GM12878 (cell line): Measurements from ENCODE around the gene TMEM121B. TPM values are rescaled to one million over a fixed set of nuclear protein-coding genes. Genes with fewer than 3 reads are reported as not detected.

Experiments
- ATAC-seq: fragments of 200-7000 bp; cut with Tn5 transposase; 3 replicates; pipeline ENCODE4 v1.9.1; 2020; ENCODE audit warnings: mild to moderate bottlenecking, moderate library complexity
- BruUV-seq: library from RNA; stranded (reverse); fragments of 400-500 nt; replicated peaks from 2 replicates; lab custom pipeline; 2021; lab: Mats Ljungman, UMichigan
- CTCF ChIA-PET: fragments of 300-600 bp; sonication (Branson Sonifier 250); formaldehyde crosslinking; extraction: SDS; loops from one replicate; lab custom pipeline; 2021; ENCODE audit warnings: inconsistent platforms; lab: Yijun Ruan, JAX
- POLR2A ChIA-PET: fragments of 350-600 bp; formaldehyde crosslinking; extraction: SDS; loops from one replicate; lab custom pipeline; 2021; ENCODE audit warnings: inconsistent platforms; lab: Charles Lee
- RAD21 ChIA-PET: fragments of 300-600 bp; sonication (Branson Sonifier 250); formaldehyde crosslinking; loops from one replicate; lab custom pipeline; 2023; ENCODE audit warnings: antibody characterized with exemption; ENCODE audit not compliant: unreplicated experiment; lab: Charles Lee
- SMC1A ChIA-PET: fragments of 300-600 bp; sonication (Branson Sonifier 250); formaldehyde crosslinking; loops from one replicate; lab custom pipeline; 2023; ENCODE audit not compliant: unreplicated experiment, uncharacterized antibody; lab: Charles Lee
- DNase-seq: peaks from one replicate; pipeline ENCODE4 v3.0.0-alpha.2; 2011; ENCODE audit warnings: low read depth, low spot score
- FAIRE-seq: peaks from 3 replicates; lab custom pipeline; 2011; peaks lifted over from hg19 to GRCh38; lab: Jason Lieb, UNC
- H2AFZ ChIP-seq: 2 replicates; pipeline ENCODE4 v1.6.0; 2011; ENCODE audit warnings: low read depth, low read length, control low read depth; ENCODE audit not compliant: control insufficient read depth
- H3K27ac ChIP-seq: 2 replicates; pipeline ENCODE4 v1.5.1; 2011; ENCODE audit warnings: control low read depth; ENCODE audit not compliant: control insufficient read depth, insufficient read depth
- H3K27me3 ChIP-seq, 2 experiments: replicated peaks in 1 of 2; 2 replicates each; pipeline versions ENCODE4 v1.6.0 to v1.6.1; 2011; ENCODE audit warnings: low read length in 1 of 2; ENCODE audit not compliant: control insufficient read depth in 2 of 2, insufficient read depth in 2 of 2
- H3K36me3 ChIP-seq, 2 experiments: 2 replicates each; pipeline ENCODE4 v1.5.1; 2011; ENCODE audit warnings: low read length in 1 of 2; ENCODE audit not compliant: control insufficient read depth in 2 of 2, insufficient read depth in 2 of 2
- H3K4me1 ChIP-seq: 2 replicates; pipeline ENCODE4 v1.6.1; 2011; ENCODE audit warnings: mild to moderate bottlenecking, low read length, moderate library complexity, mixed read lengths; ENCODE audit not compliant: control insufficient read depth, insufficient read depth
- H3K4me2 ChIP-seq: 2 replicates; pipeline ENCODE4 v1.6.0; 2011; ENCODE audit warnings: control low read depth; ENCODE audit not compliant: control insufficient read depth, insufficient read depth
- H3K4me3 ChIP-seq: fragments of 200-600 bp; sonication (generic); 2 replicates; pipeline ENCODE4 v1.5.1; 2016
- H3K79me2 ChIP-seq: 2 replicates; pipeline ENCODE4 v1.6.0; 2011; ENCODE audit warnings: low read length; ENCODE audit not compliant: control insufficient read depth, insufficient read depth
- H3K9ac ChIP-seq: 2 replicates; pipeline ENCODE4 v1.8.0; 2011; ENCODE audit warnings: low read length, control low read depth, mixed read lengths; ENCODE audit not compliant: control insufficient read depth, insufficient read depth
- H3K9me3 ChIP-seq: replicated peaks from 3 replicates; pipeline ENCODE4 v1.5.1; 2011; ENCODE audit warnings: mild to moderate bottlenecking, low read length; ENCODE audit not compliant: control insufficient read depth, insufficient read depth
- H4K20me1 ChIP-seq: 2 replicates; pipeline ENCODE4 v1.6.0; 2011; ENCODE audit not compliant: control insufficient read depth, insufficient read depth
- ATF7 ChIP-seq: fragments of 450-650 bp; IDR thresholded peaks from 2 replicates; pipeline ENCODE4 v1.6.1; 2016; ENCODE audit warnings: low read depth, mild to moderate bottlenecking
- CBFB ChIP-seq: IDR thresholded peaks from 2 replicates; pipeline ENCODE4 v1.6.1; 2016; ENCODE audit warnings: antibody characterized with exemption, low read depth
- HDAC2 ChIP-seq: fragments of 200-600 bp; sonication (generic); IDR thresholded peaks from 2 replicates; pipeline ENCODE4 v1.6.1; 2017
- IRF3 ChIP-seq: fragments of 450-650 bp; IDR thresholded peaks from 2 replicates; pipeline ENCODE4 v1.6.1; 2014; ENCODE audit warnings: mild to moderate bottlenecking
- IRF4 ChIP-seq: IDR thresholded peaks from 2 replicates; pipeline ENCODE4 v1.6.1; 2011; ENCODE audit warnings: low read depth, low read length
- KDM1A ChIP-seq: fragments of 200-600 bp; sonication (generic); IDR thresholded peaks from 2 replicates; pipeline ENCODE4 v1.6.1; 2016; ENCODE audit warnings: borderline replicate concordance
- MTA2 ChIP-seq: fragments of 450-650 bp; IDR thresholded peaks from 2 replicates; pipeline ENCODE4 v1.6.1; 2016; ENCODE audit warnings: low read depth, mild to moderate bottlenecking, moderate library complexity
- MYC ChIP-seq: IDR thresholded peaks from 2 replicates; pipeline ENCODE4 v1.6.1; 2011; ENCODE audit warnings: mild to moderate bottlenecking, low read length, moderate library complexity, inconsistent platforms; ENCODE audit not compliant: insufficient read depth, insufficient replicate concordance, insufficient read length, severe bottlenecking
- NFYB ChIP-seq: IDR thresholded peaks from 2 replicates; pipeline ENCODE4 v1.6.1; 2011; ENCODE audit warnings: low read depth, mild to moderate bottlenecking, low read length, improper control_type of control experiment, moderate library complexity; ENCODE audit not compliant: insufficient read depth
- PAX8 ChIP-seq: fragments of 450-650 bp; IDR thresholded peaks from 2 replicates; pipeline ENCODE4 v1.6.1; 2017; ENCODE audit warnings: mild to moderate bottlenecking, moderate library complexity
- RAD51 ChIP-seq: fragments of 450-650 bp; IDR thresholded peaks from 2 replicates; pipeline ENCODE4 v1.6.1; 2016; ENCODE audit warnings: moderate library complexity, mild to moderate bottlenecking, inconsistent platforms
- SKIL ChIP-seq: fragments of 450-650 bp; IDR thresholded peaks from 2 replicates; pipeline ENCODE4 v1.6.1; 2017; ENCODE audit warnings: mild to moderate bottlenecking, low read depth, inconsistent platforms; ENCODE audit not compliant: poor library complexity, severe bottlenecking
- SREBF1 ChIP-seq: IDR thresholded peaks from 2 replicates; pipeline ENCODE4 v1.6.1; 2012; ENCODE audit warnings: mild to moderate bottlenecking, low read length
- SUZ12 ChIP-seq: fragments of 200-600 bp; sonication (generic); IDR thresholded peaks from one replicate; pipeline ENCODE4 v1.6.1; 2018; ENCODE audit warnings: antibody characterized with exemption, mild to moderate bottlenecking; ENCODE audit not compliant: unreplicated experiment
- WRNIP1 ChIP-seq: IDR thresholded peaks from 2 replicates; pipeline ENCODE4 v1.6.1; 2011; ENCODE audit warnings: low read depth, low read length, improper control_type of control experiment, borderline replicate concordance
- ZNF207 ChIP-seq: fragments of 450-650 bp; IDR thresholded peaks from 2 replicates; pipeline ENCODE4 v1.6.1; 2014; ENCODE audit warnings: antibody characterized with exemption, mild to moderate bottlenecking, borderline replicate concordance
- WGBS: methylation state at CpG from one replicate; pipeline ENCODE4 v1.1.6; 2016; ENCODE audit warnings: low lambda C conversion rate; ENCODE audit not compliant: insufficient replicate concordance, insufficient coverage; ENCODE audit errors: missing lambda C conversion rate; 5-methylcytosine and 5-hydroxymethylcytosine counted together
- in situ Hi-C: fragments of 300-500 bp; cut with MboI; formaldehyde crosslinking; loops from 9 replicates; pipeline ENCODE4 v1.14.3; 2018; ENCODE audit warnings: mixed read lengths
- intact Hi-C: fragments of 100-400 bp; cut with micrococcal nuclease; formaldehyde crosslinking; loops from one replicate; pipeline ENCODE4 v1.14.2; 2022; ENCODE audit not compliant: unreplicated experiment
- polyA plus RNA-seq, 11 experiments: library from polyadenylated mRNA; depleted of rRNA in 4 of 11; unstranded in 6 of 11; stranded (reverse) in 5 of 11; fragments of >200 nt; fragmentation: Nextera tagmentation in 4 of 11; fragmentation: Illumina TruSeq in 1 of 11; extraction: Ambion mirVana in 4 of 11; extraction: Trizol in 1 of 11; gene quantifications; 1 replicate in 1 of 11; 2 replicates in 10 of 11; pipeline versions ENCODE4 v1.2.1 to v1.2.3, GENCODE V29; 2011 to 2016; ENCODE audit warnings: inconsistent platforms in 2 of 11, missing spikeins in 2 of 11, low read depth in 1 of 11
- total RNA-seq, 4 experiments: library from RNA; depleted of rRNA in 3 of 4; stranded (reverse); fragments of >200 nt in 3 of 4; fragmentation: Illumina TruSeq in 1 of 4; extraction: Trizol in 1 of 4; gene quantifications; 2 replicates each; pipeline versions ENCODE4 v1.2.1 to v1.2.3, GENCODE V29; 2013 to 2021
- TF ChIP-seq, protein P1 (sequence below): IDR thresholded peaks from 2 replicates; pipeline ENCODE4 v1.6.1; 2011; ENCODE audit warnings: low read depth, low read length, improper control_type of control experiment, borderline replicate concordance
- TF ChIP-seq, protein P2 (sequence below): fragments of 150-350 bp; IDR thresholded peaks from 2 replicates; pipeline ENCODE4 v1.6.1; 2014; ENCODE audit warnings: mild to moderate bottlenecking, low read depth, low read length

TMEM121B gene
- total and polyA plus RNA-seq, 10 of the 15 experiments (the other 5 are each of a cell fraction or from before 2014, with no cell fraction given) = 0.02 to 0.10 (median 0.06) TPM; not detected in 5

DNA sequence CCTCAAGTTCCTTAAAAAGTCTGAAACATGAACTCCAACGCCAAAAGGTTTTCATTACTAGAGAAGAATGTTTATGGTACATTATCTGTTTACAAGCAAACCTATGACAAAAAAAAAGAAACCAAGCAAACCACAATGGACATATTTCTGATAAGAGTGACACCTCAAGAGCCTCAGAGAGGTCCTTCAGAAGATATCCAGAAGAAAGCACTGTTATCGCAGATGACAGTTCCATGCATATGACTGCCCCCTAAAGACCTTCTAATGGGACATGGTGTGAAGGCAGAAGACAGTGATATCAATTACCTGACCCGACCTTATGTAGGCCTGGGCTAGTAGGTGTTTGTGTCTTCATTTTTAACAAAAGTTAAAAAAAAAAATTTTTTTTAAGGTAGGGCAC, 34.8 kb upstream of the TMEM121B start (continued):
- TF ChIP-seq RAD51 (no peak), MYC (no peak)

DNA sequence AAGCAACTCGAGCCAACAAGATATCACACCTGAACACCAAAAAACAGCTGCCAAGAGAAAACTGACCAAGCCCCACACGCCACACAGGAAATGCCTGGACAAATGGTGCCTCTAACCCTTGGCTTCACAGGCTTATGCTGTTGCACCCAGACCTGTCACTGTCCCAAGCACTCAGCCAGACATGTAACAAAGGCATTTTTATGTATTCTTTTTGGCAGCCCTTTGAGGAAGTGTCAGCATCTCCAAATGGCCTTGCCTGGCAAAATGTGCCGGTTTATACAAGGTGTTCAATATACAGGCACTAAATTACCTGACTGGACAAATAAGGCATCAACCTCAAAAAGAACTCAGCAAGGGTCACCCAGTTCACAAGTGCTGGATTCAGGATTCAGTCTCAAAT, 31.8 kb upstream of the TMEM121B start:
- intact Hi-C loops = loop anchor here (10.0 kb wide), 1 partner anchor 328 kb away; the partner anchor contains the start of gene XKR3
- Histone ChIP-seq H3K9me3 (no peaks in the 10 kb centered on the region), H3K4me1 (peaks cover 3% of the 10 kb centered on the region; the same call in 1 of the 2 replicates), H3K27me3 (no peaks in the 10 kb centered on the region), H2AFZ (no peak overlapping the region), H3K36me3 (peaks cover 4 to 6% of the 10 kb centered on the region in 2 experiments; a peak in 3 of 4 replicates), H3K9ac (no peak overlapping the region), H3K79me2 (peaks cover 15% of the 10 kb centered on the region), H3K4me3 (no peak overlapping the region), H3K4me2 (no peak overlapping the region), H3K27ac (no peak overlapping the region), H4K20me1 (peaks cover 2% of the 10 kb centered on the region; the same call in 1 of the 2 replicates)
- ChIA-PET RAD21 (interaction anchor here (0.5 kb wide), 1 partner anchor 613 kb away, joined by 4 read pairs; no protein-coding TSS in a partner anchor), SMC1A (no interaction called here), CTCF (no interaction called here), POLR2A (no interaction called here)
- ATAC-seq (peak; percentile 40; the same call in 2 of the 3 replicates), DNase-seq (no peak), FAIRE-seq (no peak)
- in situ Hi-C loops = loop anchor here (5.0 kb wide), 1 partner anchor 61 kb away; no protein-coding TSS in a partner anchor
- WGBS = 98% methylated on average over 3 of the region's 3 CpGs
- no TSS peak for BruUV-seq
- TF ChIP-seq, protein P1, sequence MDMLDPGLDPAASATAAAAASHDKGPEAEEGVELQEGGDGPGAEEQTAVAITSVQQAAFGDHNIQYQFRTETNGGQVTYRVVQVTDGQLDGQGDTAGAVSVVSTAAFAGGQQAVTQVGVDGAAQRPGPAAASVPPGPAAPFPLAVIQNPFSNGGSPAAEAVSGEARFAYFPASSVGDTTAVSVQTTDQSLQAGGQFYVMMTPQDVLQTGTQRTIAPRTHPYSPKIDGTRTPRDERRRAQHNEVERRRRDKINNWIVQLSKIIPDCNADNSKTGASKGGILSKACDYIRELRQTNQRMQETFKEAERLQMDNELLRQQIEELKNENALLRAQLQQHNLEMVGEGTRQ = no peak
- TF ChIP-seq WRNIP1 (no peak), SUZ12 (no peak), SKIL (no peak), IRF4 (no peak), IRF3 (no peak), KDM1A (no peak), PAX8 (no peak), MTA2 (no peak), NFYB (no peak), SREBF1 (no peak), ZNF207 (no peak), ATF7 (no peak), HDAC2 (no peak), CBFB (no peak)
- TF ChIP-seq, protein P2, sequence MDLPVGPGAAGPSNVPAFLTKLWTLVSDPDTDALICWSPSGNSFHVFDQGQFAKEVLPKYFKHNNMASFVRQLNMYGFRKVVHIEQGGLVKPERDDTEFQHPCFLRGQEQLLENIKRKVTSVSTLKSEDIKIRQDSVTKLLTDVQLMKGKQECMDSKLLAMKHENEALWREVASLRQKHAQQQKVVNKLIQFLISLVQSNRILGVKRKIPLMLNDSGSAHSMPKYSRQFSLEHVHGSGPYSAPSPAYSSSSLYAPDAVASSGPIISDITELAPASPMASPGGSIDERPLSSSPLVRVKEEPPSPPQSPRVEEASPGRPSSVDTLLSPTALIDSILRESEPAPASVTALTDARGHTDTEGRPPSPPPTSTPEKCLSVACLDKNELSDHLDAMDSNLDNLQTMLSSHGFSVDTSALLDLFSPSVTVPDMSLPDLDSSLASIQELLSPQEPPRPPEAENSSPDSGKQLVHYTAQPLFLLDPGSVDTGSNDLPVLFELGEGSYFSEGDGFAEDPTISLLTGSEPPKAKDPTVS = no peak
